Right atrium auricular region (tissue), 2 donors: ENCODE results near the gene ANO3. TPM values are rescaled to one million over a fixed set of nuclear protein-coding genes. Genes with fewer than 3 reads are reported as not detected.
"Not testable (repeated sequence)": the region's sequence is repeated elsewhere in the genome, so short reads cannot be mapped to it uniquely, and the experiment has no call there.

Source experiments
- DNase-seq: peaks from one replicate; pipeline ENCODE4 v3.0.0-alpha.2; 2019; ENCODE audit warnings: low spot score
- H3K27ac ChIP-seq, 2 donors: fragments of 200-600 bp; sonication (generic); 1 replicate in 1 of 2; 2 replicates in 1 of 2; pipeline ENCODE4 v1.5.1; 2016 to 2019
- H3K27me3 ChIP-seq, 2 donors: fragments of 200-600 bp; sonication (generic); one replicate each; pipeline versions ENCODE4 v1.5.1 to v1.6.0; 2017 to 2019
- H3K36me3 ChIP-seq: fragments of 200-600 bp; sonication (generic); one replicate; pipeline ENCODE4 v1.5.1; 2016
- H3K4me1 ChIP-seq, 2 donors: fragments of 200-600 bp; sonication (generic); one replicate each; pipeline versions ENCODE4 v1.5.1 to v1.6.0; 2017 to 2019
- H3K4me3 ChIP-seq, 2 donors: fragments of 200-600 bp; sonication (generic); 1 replicate in 1 of 2; 2 replicates in 1 of 2; pipeline ENCODE4 v1.5.1; 2017 to 2019; ENCODE audit warnings: mild to moderate bottlenecking in 1 of 2, moderate library complexity in 1 of 2
- H3K9me3 ChIP-seq, 2 donors: fragments of 200-600 bp; sonication (generic); one replicate each; pipeline ENCODE4 v1.5.1; 2019
- total RNA-seq, 2 donors: library from RNA; depleted of rRNA; stranded (reverse); fragments of >200 nt; gene quantifications; one replicate each; pipeline ENCODE4 v1.1.0, GENCODE V29; 2016
- TF ChIP-seq, protein P1 (sequence below), 2 donors: fragments of 200-600 bp; sonication (generic); IDR thresholded peaks; one replicate each; pipeline ENCODE4 v1.5.1; 2019; ENCODE audit warnings: antibody characterized with exemption in 2 of 2

ANO3 gene
- total RNA-seq, 2 donors from 2014 or later, result 0.16 TPM; not detected in 1

- H3K27me3 ChIP-seq, result no peaks in the 10 kb centered on the region
- no peak for DNase-seq
- no peaks in the 10 kb centered on the region for H3K4me1 ChIP-seq
- no peaks in the 10 kb centered on the region for H3K9me3 ChIP-seq
- TF ChIP-seq, protein P1, sequence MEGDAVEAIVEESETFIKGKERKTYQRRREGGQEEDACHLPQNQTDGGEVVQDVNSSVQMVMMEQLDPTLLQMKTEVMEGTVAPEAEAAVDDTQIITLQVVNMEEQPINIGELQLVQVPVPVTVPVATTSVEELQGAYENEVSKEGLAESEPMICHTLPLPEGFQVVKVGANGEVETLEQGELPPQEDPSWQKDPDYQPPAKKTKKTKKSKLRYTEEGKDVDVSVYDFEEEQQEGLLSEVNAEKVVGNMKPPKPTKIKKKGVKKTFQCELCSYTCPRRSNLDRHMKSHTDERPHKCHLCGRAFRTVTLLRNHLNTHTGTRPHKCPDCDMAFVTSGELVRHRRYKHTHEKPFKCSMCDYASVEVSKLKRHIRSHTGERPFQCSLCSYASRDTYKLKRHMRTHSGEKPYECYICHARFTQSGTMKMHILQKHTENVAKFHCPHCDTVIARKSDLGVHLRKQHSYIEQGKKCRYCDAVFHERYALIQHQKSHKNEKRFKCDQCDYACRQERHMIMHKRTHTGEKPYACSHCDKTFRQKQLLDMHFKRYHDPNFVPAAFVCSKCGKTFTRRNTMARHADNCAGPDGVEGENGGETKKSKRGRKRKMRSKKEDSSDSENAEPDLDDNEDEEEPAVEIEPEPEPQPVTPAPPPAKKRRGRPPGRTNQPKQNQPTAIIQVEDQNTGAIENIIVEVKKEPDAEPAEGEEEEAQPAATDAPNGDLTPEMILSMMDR (IDR thresholded peaks at IDR 0.05), result peak; percentile 28 to 64
- H3K36me3 ChIP-seq, result no peaks in the 10 kb centered on the region
- no peak overlapping the region for H3K27ac ChIP-seq
- H3K4me3 ChIP-seq, result no peak overlapping the region
These were observed 34.5 kb upstream of the ANO3 start for GRCh38 chr11:26297189-26297975.

GRCh38 chr11:26316372-26316771 lies 15.6 kb upstream of the ANO3 start:
- not testable (repeated sequence) for DNase-seq, H3K36me3 ChIP-seq, H3K9me3 ChIP-seq, H3K27me3 ChIP-seq, H3K4me3 ChIP-seq, H3K4me1 ChIP-seq, H3K27ac ChIP-seq

DNA sequence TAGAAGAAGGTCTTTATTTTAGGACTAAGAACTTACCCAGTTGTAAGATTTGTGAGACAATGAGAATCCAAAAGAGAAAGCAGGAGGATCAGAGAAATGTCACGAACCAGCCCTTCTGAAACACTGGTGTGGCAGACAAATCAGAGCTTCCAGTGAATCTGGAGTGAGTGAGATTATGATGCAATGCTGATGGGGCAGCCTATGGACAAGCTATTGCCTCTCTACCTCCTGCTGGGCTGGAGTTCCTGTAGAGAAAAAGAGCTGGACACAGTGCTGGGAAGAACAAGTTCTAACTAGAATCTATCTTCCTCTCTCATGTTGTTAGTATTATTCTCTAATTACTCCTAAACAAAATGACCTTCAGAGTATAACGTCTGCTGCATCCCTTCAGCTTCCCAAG lies 12.0 kb upstream of the ANO3 start:
- no peaks in the 10 kb centered on the region for H3K4me1 ChIP-seq
- no peaks in the 10 kb centered on the region for H3K27me3 ChIP-seq
- no peaks in the 10 kb centered on the region for H3K36me3 ChIP-seq
- no peaks in the 10 kb centered on the region for H3K9me3 ChIP-seq
- H3K4me3 ChIP-seq, result no peak overlapping the region
- no peak overlapping the region for H3K27ac ChIP-seq
- no peak for DNase-seq
- TF ChIP-seq, protein P1 (IDR thresholded peaks at IDR 0.05), result no peak

DNA sequence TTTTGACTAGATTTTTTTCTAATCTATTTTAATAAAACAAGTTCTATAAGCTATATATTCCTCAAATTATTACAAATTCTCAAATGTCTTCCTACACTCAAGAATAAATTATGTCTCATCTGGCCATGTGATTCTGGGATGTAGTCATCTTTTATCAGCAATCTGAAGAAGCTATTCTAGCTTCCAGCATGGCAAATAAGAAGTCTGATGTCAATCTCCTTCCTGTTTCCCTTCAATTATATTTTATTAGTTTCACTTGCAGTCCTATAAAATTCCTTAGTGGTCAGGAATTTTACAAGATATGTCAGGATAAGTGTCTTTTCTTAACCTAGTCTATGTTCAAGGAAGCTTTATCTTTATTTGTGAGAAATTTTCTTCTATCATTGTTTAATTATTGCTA lies 10.4 kb upstream of the ANO3 start:
- Histone ChIP-seq H3K4me3 (no peak overlapping the region), H3K27ac (no peak overlapping the region), H3K27me3 (no peaks in the 10 kb centered on the region), H3K36me3 (no peaks in the 10 kb centered on the region), H3K9me3 (no peaks in the 10 kb centered on the region), H3K4me1 (no peaks in the 10 kb centered on the region)
- DNase-seq, result no peak
- TF ChIP-seq, protein P1 (IDR thresholded peaks at IDR 0.05), result no peak

GRCh38 chr11:26322335-26323067 lies 9.4 kb upstream of the ANO3 start:
- Histone ChIP-seq H3K27ac (no peak overlapping the region), H3K9me3 (no peaks in the 10 kb centered on the region), H3K4me1 (no peaks in the 10 kb centered on the region), H3K27me3 (no peaks in the 10 kb centered on the region), H3K4me3 (no peak overlapping the region), H3K36me3 (no peaks in the 10 kb centered on the region)
- TF ChIP-seq, protein P1 (IDR thresholded peaks at IDR 0.05), result no peak
- DNase-seq, result no peak

DNA sequence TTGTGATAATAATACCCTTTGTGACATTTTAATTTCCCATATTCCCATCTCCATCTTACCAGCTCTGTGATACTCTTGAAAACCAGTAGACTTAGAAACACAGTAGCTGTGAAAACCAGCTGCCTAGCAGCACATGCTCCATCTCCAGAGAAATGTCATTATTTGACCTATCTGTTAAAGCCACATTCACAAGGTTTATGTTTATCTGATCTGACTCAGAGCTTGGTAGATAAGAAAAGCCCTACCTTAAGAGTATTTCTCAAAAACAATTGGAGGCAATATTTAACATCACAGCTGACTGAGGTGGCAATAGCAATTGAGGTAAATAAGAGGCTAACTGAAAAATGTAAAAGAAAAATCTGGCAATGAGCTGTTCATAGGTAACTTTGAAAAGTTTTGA lies 8.1 kb upstream of the ANO3 start:
- Histone ChIP-seq H3K9me3 (no peaks in the 10 kb centered on the region), H3K27ac (no peak overlapping the region), H3K36me3 (no peaks in the 10 kb centered on the region), H3K4me3 (no peak overlapping the region), H3K27me3 (no peaks in the 10 kb centered on the region), H3K4me1 (no peaks in the 10 kb centered on the region)
- DNase-seq, result no peak
- TF ChIP-seq, protein P1 (IDR thresholded peaks at IDR 0.05), result no peak
